Karpas-422 (cell line): ENCODE data around the gene CCDC85A. TPM values are rescaled to one million over a fixed set of nuclear protein-coding genes. Genes with fewer than 3 reads are reported as not detected.

Experiments used
- DNase-seq: peaks from one replicate; pipeline ENCODE4 v3.0.0-alpha.2; 2015
- H2AFZ ChIP-seq: fragments of 200-600 bp; sonication (generic); 2 replicates; pipeline ENCODE4 v1.6.1; 2014; ENCODE audit warnings: antibody characterized with exemption, low read length, mixed read lengths
- H3K27ac ChIP-seq: fragments of 200-600 bp; sonication (generic); 2 replicates; pipeline ENCODE4 v1.5.1; 2014; ENCODE audit warnings: mild to moderate bottlenecking, low read length, moderate library complexity
- H3K27me3 ChIP-seq: fragments of 200-600 bp; sonication (generic); 2 replicates; pipeline ENCODE4 v1.6.1; 2014; ENCODE audit warnings: low read length, mixed read lengths
- H3K36me3 ChIP-seq: fragments of 200-600 bp; sonication (generic); 2 replicates; pipeline ENCODE4 v1.6.1; 2014; ENCODE audit warnings: low read length, mixed read lengths; ENCODE audit not compliant: insufficient read depth
- H3K4me1 ChIP-seq: fragments of 200-600 bp; sonication (generic); 2 replicates; pipeline ENCODE4 v1.6.1; 2014; ENCODE audit warnings: mild to moderate bottlenecking, low read length, mixed read lengths
- H3K4me2 ChIP-seq: fragments of 200-600 bp; sonication (generic); 2 replicates; pipeline ENCODE4 v1.6.1; 2014; ENCODE audit warnings: low read length, low read depth, mild to moderate bottlenecking; ENCODE audit not compliant: poor library complexity, severe bottlenecking
- H3K4me3 ChIP-seq: fragments of 200-600 bp; sonication (generic); 2 replicates; pipeline ENCODE4 v1.5.1; 2014; ENCODE audit warnings: mild to moderate bottlenecking, antibody characterized with exemption, low read length, mixed read lengths
- H3K79me2 ChIP-seq: fragments of 200-600 bp; sonication (generic); 2 replicates; pipeline ENCODE4 v1.6.1; 2014; ENCODE audit warnings: mild to moderate bottlenecking, low read length, mixed read lengths
- H3K9ac ChIP-seq: fragments of 200-600 bp; sonication (generic); 2 replicates; pipeline ENCODE4 v1.6.0; 2014; ENCODE audit warnings: low read length
- H3K9me2 ChIP-seq: fragments of 200-600 bp; sonication (generic), shearing (Covaris generic); replicated peaks from 2 replicates; pipeline ENCODE4 v1.6.0; 2014; ENCODE audit warnings: mild to moderate bottlenecking, low read length, moderate library complexity; ENCODE audit not compliant: insufficient read depth
- H3K9me3 ChIP-seq: fragments of 300-700, 200-600 bp; sonication (generic); 2 replicates; pipeline ENCODE4 v1.6.1; 2014; ENCODE audit warnings: low read length, mixed read lengths
- H4K20me1 ChIP-seq: fragments of 200-600 bp; sonication (generic); 2 replicates; pipeline ENCODE4 v1.6.1; 2014; ENCODE audit warnings: mild to moderate bottlenecking, antibody characterized with exemption, low read length, low read depth; ENCODE audit not compliant: insufficient read depth
- total RNA-seq: library from RNA; depleted of rRNA; stranded (reverse); fragments of >200 nt; shearing (Covaris generic); gene quantifications from 2 replicates; pipeline ENCODE4 v1.2.3, GENCODE V29; 2014; ENCODE audit warnings: low replicate concordance

Gene CCDC85A
- total RNA-seq, 1 experiment from 2014 or later = not detected

- H3K4me1 ChIP-seq = no peaks in the 10 kb centered on the region
- no peak overlapping the region for H3K4me2 ChIP-seq
- no peaks in the 10 kb centered on the region for H3K79me2 ChIP-seq
- H3K9ac ChIP-seq = no peak overlapping the region
- no peaks in the 10 kb centered on the region for H3K9me2 ChIP-seq
- DNase-seq = no peak
- no peak overlapping the region for H3K27ac ChIP-seq
- no peak overlapping the region for H3K4me3 ChIP-seq
- H3K27me3 ChIP-seq = no peaks in the 10 kb centered on the region
- H2AFZ ChIP-seq = no peak overlapping the region
- H3K9me3 ChIP-seq = no peaks in the 10 kb centered on the region
- H3K36me3 ChIP-seq = no peaks in the 10 kb centered on the region
- H4K20me1 ChIP-seq = no peaks in the 10 kb centered on the region
Measured at GRCh38 chr2:56369316-56369715, 185.5 kb downstream of the CCDC85A start.

DNA sequence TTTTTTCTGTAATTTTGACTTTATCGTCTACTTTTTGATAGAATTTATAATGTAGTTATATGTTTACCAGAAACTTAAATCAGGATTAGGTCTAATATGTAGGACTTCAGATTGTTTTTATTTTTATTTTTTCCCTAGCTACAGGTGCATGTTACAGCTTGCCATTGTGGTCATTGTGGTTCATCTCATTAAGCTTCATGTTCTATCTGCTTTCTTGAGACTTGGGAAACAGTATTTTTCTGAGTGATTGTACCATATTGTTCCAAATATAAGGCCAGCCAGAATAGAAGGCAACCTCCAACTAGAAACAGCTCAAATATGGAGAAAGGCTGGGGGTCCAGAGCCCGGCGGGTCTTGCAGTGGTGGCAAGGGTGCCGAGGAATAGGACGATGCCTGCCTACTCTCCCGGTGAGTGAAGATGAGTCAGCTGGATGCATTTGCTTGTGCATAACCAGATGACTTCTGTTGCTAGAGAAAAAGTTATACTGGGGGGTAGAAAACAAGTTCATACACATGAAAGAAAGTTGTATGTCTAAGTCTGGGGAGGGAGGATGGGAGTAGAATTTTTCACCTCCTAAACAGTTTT lies 188.4 kb downstream of the CCDC85A start:
- no peaks in the 10 kb centered on the region for H3K4me1 ChIP-seq
- no peak overlapping the region for H3K27ac ChIP-seq
- H3K79me2 ChIP-seq = no peaks in the 10 kb centered on the region
- H3K27me3 ChIP-seq = no peaks in the 10 kb centered on the region
- no peaks in the 10 kb centered on the region for H4K20me1 ChIP-seq
- no peaks in the 10 kb centered on the region for H3K36me3 ChIP-seq
- H3K4me2 ChIP-seq = no peak overlapping the region
- no peak overlapping the region for H3K9ac ChIP-seq
- H3K4me3 ChIP-seq = no peak overlapping the region
- H2AFZ ChIP-seq = no peak overlapping the region
- H3K9me3 ChIP-seq = no peaks in the 10 kb centered on the region
- DNase-seq = no peak
- H3K9me2 ChIP-seq = no peaks in the 10 kb centered on the region

- no peaks in the 10 kb centered on the region for H3K27me3 ChIP-seq
Measured at GRCh38 chr2:56375251-56375650, 191.5 kb downstream of the CCDC85A start.

DNA sequence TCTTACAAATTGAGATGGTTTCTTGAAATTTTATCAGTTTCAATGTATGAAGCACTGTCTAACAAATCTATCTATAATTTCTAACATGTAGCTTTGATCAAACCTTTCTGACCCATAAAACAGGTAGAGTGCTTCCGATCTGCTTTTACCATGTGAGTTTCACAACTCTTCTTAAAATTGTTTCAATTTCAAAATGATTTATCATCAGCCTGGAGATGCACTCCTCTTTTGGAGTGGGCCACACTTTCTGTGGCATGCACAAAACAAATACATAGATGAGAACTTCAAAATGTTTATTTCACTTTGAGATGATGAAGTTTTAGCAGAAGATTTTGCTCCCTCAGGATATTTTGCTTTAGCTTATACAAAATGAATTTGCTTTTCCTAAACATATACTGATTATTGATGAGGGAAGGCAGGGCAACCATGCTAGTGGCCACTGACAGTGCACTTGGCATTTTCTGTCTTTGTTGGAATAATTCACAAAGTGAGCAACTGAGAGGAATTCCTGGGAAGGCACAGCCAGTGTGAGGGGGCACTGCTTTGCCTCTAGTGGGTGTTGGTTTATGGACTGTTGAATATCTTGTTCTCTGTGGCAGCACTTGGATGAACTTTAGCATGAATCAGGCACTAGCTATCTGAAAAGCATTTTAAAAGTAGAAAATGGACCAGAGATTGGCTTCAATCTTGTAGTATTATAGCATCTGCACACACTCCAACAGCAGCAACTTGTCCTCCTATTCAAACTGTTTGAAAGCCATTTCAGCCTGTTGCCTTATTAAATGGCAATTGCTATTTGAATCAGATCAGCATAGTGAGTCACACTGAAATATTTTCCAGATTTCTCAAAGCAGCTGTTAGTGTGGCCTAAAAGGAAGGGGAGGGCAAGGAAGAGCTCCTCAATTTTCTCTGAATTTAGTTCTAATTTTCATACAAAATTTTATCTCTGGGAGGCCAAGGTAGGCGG lies 193.2 kb downstream of the CCDC85A start:
- H3K4me3 ChIP-seq = no peak overlapping the region
- no peaks in the 10 kb centered on the region for H3K27me3 ChIP-seq
- no peaks in the 10 kb centered on the region for H3K79me2 ChIP-seq
- no peaks in the 10 kb centered on the region for H3K9me2 ChIP-seq
- H2AFZ ChIP-seq = no peak overlapping the region
- H3K4me2 ChIP-seq = no peak overlapping the region
- no peak for DNase-seq
- H3K9me3 ChIP-seq = no peaks in the 10 kb centered on the region
- H4K20me1 ChIP-seq = no peaks in the 10 kb centered on the region
- H3K9ac ChIP-seq = no peak overlapping the region
- H3K36me3 ChIP-seq = no peaks in the 10 kb centered on the region
- no peak overlapping the region for H3K27ac ChIP-seq
- H3K4me1 ChIP-seq = no peaks in the 10 kb centered on the region

More at GRCh38 chr2:56375251-56375650, 191.5 kb downstream of the CCDC85A start:
- H4K20me1 ChIP-seq = no peaks in the 10 kb centered on the region
- no peak overlapping the region for H3K4me3 ChIP-seq
- no peak overlapping the region for H3K9ac ChIP-seq
- no peak overlapping the region for H2AFZ ChIP-seq
- H3K79me2 ChIP-seq = no peaks in the 10 kb centered on the region
- no peaks in the 10 kb centered on the region for H3K4me1 ChIP-seq
- H3K9me2 ChIP-seq = no peaks in the 10 kb centered on the region
- H3K9me3 ChIP-seq = no peaks in the 10 kb centered on the region
- H3K27ac ChIP-seq = no peak overlapping the region
- H3K36me3 ChIP-seq = no peaks in the 10 kb centered on the region
- no peak for DNase-seq
- H3K4me2 ChIP-seq = no peak overlapping the region

GRCh38 chr2:56379066-56379465 lies 195.3 kb downstream of the CCDC85A start:
- no peak for DNase-seq
- H3K27me3 ChIP-seq = no peaks in the 10 kb centered on the region
- H2AFZ ChIP-seq = no peak overlapping the region
- no peak overlapping the region for H3K4me3 ChIP-seq
- no peaks in the 10 kb centered on the region for H3K36me3 ChIP-seq
- no peaks in the 10 kb centered on the region for H4K20me1 ChIP-seq
- no peaks in the 10 kb centered on the region for H3K9me2 ChIP-seq
- no peak overlapping the region for H3K4me2 ChIP-seq
- no peaks in the 10 kb centered on the region for H3K79me2 ChIP-seq
- no peaks in the 10 kb centered on the region for H3K4me1 ChIP-seq
- no peak overlapping the region for H3K9ac ChIP-seq
- H3K27ac ChIP-seq = no peak overlapping the region
- H3K9me3 ChIP-seq = no peaks in the 10 kb centered on the region

GRCh38 chr2:56380861-56381260 lies 197.1 kb downstream of the CCDC85A start:
- Histone ChIP-seq H3K4me3 (no peak overlapping the region), H3K9me3 (no peaks in the 10 kb centered on the region), H3K36me3 (no peaks in the 10 kb centered on the region), H2AFZ (no peak overlapping the region), H3K4me1 (no peaks in the 10 kb centered on the region), H3K9me2 (no peaks in the 10 kb centered on the region), H3K4me2 (no peak overlapping the region), H3K79me2 (no peaks in the 10 kb centered on the region), H4K20me1 (no peaks in the 10 kb centered on the region), H3K9ac (no peak overlapping the region), H3K27ac (no peak overlapping the region), H3K27me3 (no peaks in the 10 kb centered on the region)
- no peak for DNase-seq

GRCh38 chr2:56382466-56382865 lies 198.7 kb downstream of the CCDC85A start:
- no peaks in the 10 kb centered on the region for H3K27me3 ChIP-seq
- H2AFZ ChIP-seq = no peak overlapping the region
- H4K20me1 ChIP-seq = no peaks in the 10 kb centered on the region
- H3K4me2 ChIP-seq = no peak overlapping the region
- no peaks in the 10 kb centered on the region for H3K4me1 ChIP-seq
- H3K4me3 ChIP-seq = no peak overlapping the region
- H3K79me2 ChIP-seq = no peaks in the 10 kb centered on the region
- H3K9me3 ChIP-seq = no peaks in the 10 kb centered on the region
- no peak overlapping the region for H3K27ac ChIP-seq
- DNase-seq = no peak
- H3K9me2 ChIP-seq = no peaks in the 10 kb centered on the region
- no peaks in the 10 kb centered on the region for H3K36me3 ChIP-seq
- no peak overlapping the region for H3K9ac ChIP-seq

GRCh38 chr2:56386657-56387056 lies 202.9 kb downstream of the CCDC85A start:
- Histone ChIP-seq H3K9ac (no peak overlapping the region), H3K9me3 (no peaks in the 10 kb centered on the region), H3K27me3 (no peaks in the 10 kb centered on the region), H2AFZ (no peak overlapping the region), H3K4me1 (no peaks in the 10 kb centered on the region), H3K79me2 (no peaks in the 10 kb centered on the region), H3K4me3 (no peak overlapping the region), H4K20me1 (no peaks in the 10 kb centered on the region), H3K9me2 (no peaks in the 10 kb centered on the region), H3K27ac (no peak overlapping the region), H3K36me3 (no peaks in the 10 kb centered on the region), H3K4me2 (no peak overlapping the region)
- no peak for DNase-seq
